ENCODE data around the gene TPST2. TPM values are rescaled to one million over a fixed set of nuclear protein-coding genes. Genes with fewer than 3 reads are reported as not detected.

TPST2 gene
- total and polyA plus RNA-seq, 3 donors from 2014 or later: 32.8 to 218 (median 169) TPM

- H3K4me1 ChIP-seq: peaks cover 23% of the 10 kb centered on the region
- no peak for DNase-seq
- intact Hi-C loops (cut with DNase I; ENCODE audit: low total_unique reads): no loop called here
- H3K36me3 ChIP-seq (ENCODE audit: low read depth, missing control alignments): no peaks in the 10 kb centered on the region
- TF ChIP-seq, protein P1, sequence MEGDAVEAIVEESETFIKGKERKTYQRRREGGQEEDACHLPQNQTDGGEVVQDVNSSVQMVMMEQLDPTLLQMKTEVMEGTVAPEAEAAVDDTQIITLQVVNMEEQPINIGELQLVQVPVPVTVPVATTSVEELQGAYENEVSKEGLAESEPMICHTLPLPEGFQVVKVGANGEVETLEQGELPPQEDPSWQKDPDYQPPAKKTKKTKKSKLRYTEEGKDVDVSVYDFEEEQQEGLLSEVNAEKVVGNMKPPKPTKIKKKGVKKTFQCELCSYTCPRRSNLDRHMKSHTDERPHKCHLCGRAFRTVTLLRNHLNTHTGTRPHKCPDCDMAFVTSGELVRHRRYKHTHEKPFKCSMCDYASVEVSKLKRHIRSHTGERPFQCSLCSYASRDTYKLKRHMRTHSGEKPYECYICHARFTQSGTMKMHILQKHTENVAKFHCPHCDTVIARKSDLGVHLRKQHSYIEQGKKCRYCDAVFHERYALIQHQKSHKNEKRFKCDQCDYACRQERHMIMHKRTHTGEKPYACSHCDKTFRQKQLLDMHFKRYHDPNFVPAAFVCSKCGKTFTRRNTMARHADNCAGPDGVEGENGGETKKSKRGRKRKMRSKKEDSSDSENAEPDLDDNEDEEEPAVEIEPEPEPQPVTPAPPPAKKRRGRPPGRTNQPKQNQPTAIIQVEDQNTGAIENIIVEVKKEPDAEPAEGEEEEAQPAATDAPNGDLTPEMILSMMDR (IDR thresholded peaks at IDR 0.05): no peak
- no peak for TF ChIP-seq POLR2A (IDR thresholded peaks at IDR 0.05)
- H3K9me3 ChIP-seq: no peaks in the 10 kb centered on the region
- 72 to 88% methylated on average over 4 of the region's 4 CpGs for WGBS, 2 donors
- no peaks in the 10 kb centered on the region for H3K27me3 ChIP-seq
- no peak overlapping the region for H3K27ac ChIP-seq
- no peak overlapping the region for H3K4me3 ChIP-seq
Observed at GRCh38 chr22:26476705-26477340, 113.1 kb downstream of the TPST2 start.

- Histone ChIP-seq H3K36me3 (ENCODE audit: low read depth, missing control alignments) (no peaks in the 10 kb centered on the region), H3K4me3 (no peak overlapping the region), H3K4me1 (peaks cover 7% of the 10 kb centered on the region), H3K9me3 (no peaks in the 10 kb centered on the region), H3K27me3 (no peaks in the 10 kb centered on the region), H3K27ac (no peak overlapping the region)
- no peak for DNase-seq
- no peak for TF ChIP-seq POLR2A (IDR thresholded peaks at IDR 0.05)
- TF ChIP-seq, protein P1 (IDR thresholded peaks at IDR 0.05): no peak
- intact Hi-C loops (cut with DNase I; ENCODE audit: low total_unique reads): no loop called here
Observed at GRCh38 chr22:26474682-26475081, 115.2 kb downstream of the TPST2 start.

MicroRNA genes within 50 kb of the gene (microRNA counts, 767-probe panel; counts per million panel counts)
- microRNA hsa-miR-548j: 0 to 152 counts per million in 2 donors

Small RNA genes within 50 kb of the gene (microRNA-seq; reads per million reads assigned to microRNA genes)
- 2.8 to 6.2 reads per million in 2 donors for gene MIR548J (ENCODE audit: borderline number of aligned reads in 2 of 2, borderline replicate concordance in 1 of 2)

Small RNA genes within 50 kb of the gene (small RNA-seq; reads per million reads assigned to genes)
- 0 reads per million in 2 donors for gene MIR548J

Other genes starting within 250 kb of the TPST2 start
- 1 to 10 TPM; 4.8 to 5.0 TPM for gene ASPHD2, start 160.9 kb downstream of the TPST2 start, total RNA-seq
- 4.2 TPM for gene ASPHD2, start 160.9 kb downstream of the TPST2 start, polyA plus RNA-seq (ENCODE audit: insufficient read depth, low read depth, low replicate concordance)
- gene HPS4, start 106.3 kb downstream of the TPST2 start, total RNA-seq: 100 to 1,000 TPM; 103 to 110 TPM
- 68.8 TPM for gene HPS4, start 106.3 kb downstream of the TPST2 start, polyA plus RNA-seq (ENCODE audit: insufficient read depth, low read depth, low replicate concordance)
- gene SRRD, start 106.3 kb downstream of the TPST2 start, total RNA-seq: 10 to 100 TPM; 22.7 to 27.2 TPM
- 37.9 TPM for gene SRRD, start 106.3 kb downstream of the TPST2 start, polyA plus RNA-seq (ENCODE audit: insufficient read depth, low read depth, low replicate concordance)
- 10 to 100 TPM; 44.3 to 51.3 TPM for gene TFIP11, start 77.7 kb downstream of the TPST2 start, total RNA-seq
- gene TFIP11, start 77.7 kb downstream of the TPST2 start, polyA plus RNA-seq (ENCODE audit: insufficient read depth, low read depth, low replicate concordance): 100 TPM
- not detected for gene CRYBB1, start 27.9 kb upstream of the TPST2 start, total RNA-seq
- gene CRYBB1, start 27.9 kb upstream of the TPST2 start, polyA plus RNA-seq (ENCODE audit: insufficient read depth, low read depth, low replicate concordance): 0.80 TPM
- gene CRYBA4, start 31.8 kb upstream of the TPST2 start, total RNA-seq: 1 to 10 TPM in 1 of 2 donors, under 1 TPM in 1; 0.93 to 2.3 TPM
- gene CRYBA4, start 31.8 kb upstream of the TPST2 start, polyA plus RNA-seq (ENCODE audit: insufficient read depth, low read depth, low replicate concordance): 2.6 TPM
- gene MIAT, start 67.5 kb upstream of the TPST2 start, total RNA-seq: 1 to 10 TPM; 2.4 to 3.3 TPM
- 1.7 TPM for gene MIAT, start 67.5 kb upstream of the TPST2 start, polyA plus RNA-seq (ENCODE audit: insufficient read depth, low read depth, low replicate concordance)

All from testis (tissue), 3 donors.